Airway epithelial cell (primary cell): ENCODE results near the gene RELL1. TPM values are rescaled to one million over a fixed set of nuclear protein-coding genes. Genes with fewer than 3 reads are reported as not detected.

Experiments
- total RNA-seq: library from RNA; depleted of rRNA; stranded (reverse); fragments of >200 nt; gene quantifications from 2 replicates; pipeline ENCODE4 v1.2.3, GENCODE V29; 2015

Gene RELL1
- total RNA-seq, result 18.0 and 31.0 TPM in 2 replicates

GRCh38 chr4:37686373-37687193, at the start of gene RELL1:
Gene RELL1, minus strand, starts transcription at chr4:37686376. Its CDS starts 89 bp downstream, at chr4:37686287.

Other genes with a start within 250 kb of the RELL1 start
- 51.9 and 57.3 TPM in 2 replicates for gene PGM2, start 140.3 kb upstream of the RELL1 start, total RNA-seq
- 27.6 and 53.2 TPM in 2 replicates for gene TBC1D1, start 204.7 kb upstream of the RELL1 start, total RNA-seq